Mucosa of rectum (tissue), 2 donors: ENCODE measurements around the gene P2RY14.
"Not testable (repeated sequence)": the region's sequence is repeated elsewhere in the genome, so short reads cannot be mapped to it uniquely, and the experiment has no call there.

Experiments used
- H3K27ac ChIP-seq, 2 donors: one replicate each; pipeline ENCODE4 v1.7.0; 2013; ENCODE audit warnings: inconsistent platforms in 2 of 2, low read depth in 2 of 2, low read length in 2 of 2
- H3K27me3 ChIP-seq, 2 donors: one replicate each; pipeline ENCODE4 v1.7.0; 2013; ENCODE audit warnings: low read length in 2 of 2; ENCODE audit not compliant: control insufficient read depth in 2 of 2, insufficient read depth in 2 of 2
- H3K36me3 ChIP-seq, 2 donors: one replicate each; pipeline ENCODE4 v1.7.0; 2013; ENCODE audit warnings: low read length in 2 of 2; ENCODE audit not compliant: control insufficient read depth in 2 of 2, insufficient read depth in 2 of 2
- H3K4me1 ChIP-seq, 2 donors: one replicate each; pipeline ENCODE4 v1.7.0; 2013; ENCODE audit warnings: low read length in 2 of 2, mild to moderate bottlenecking in 1 of 2; ENCODE audit not compliant: control insufficient read depth in 2 of 2, insufficient read depth in 2 of 2
- H3K4me3 ChIP-seq, 2 donors: one replicate each; pipeline ENCODE4 v1.7.0; 2013; ENCODE audit warnings: low read length in 2 of 2
- H3K9ac ChIP-seq, 2 donors: one replicate each; pipeline ENCODE4 v1.7.0; 2013; ENCODE audit warnings: low read length in 2 of 2, low read depth in 1 of 2, mild to moderate bottlenecking in 1 of 2
- H3K9me3 ChIP-seq, 2 donors: one replicate each; pipeline ENCODE4 v1.7.0; 2013; ENCODE audit warnings: low read length in 2 of 2; ENCODE audit not compliant: control insufficient read depth in 2 of 2
- donor health status: healthy.
- donor health status: Normal muscosa, but diverticular disease.

P2RY14 gene

GRCh38 chr3:151232991-151233390 is 45.4 kb downstream of the P2RY14 start:
- Histone ChIP-seq H3K9ac (no peak overlapping the region), H3K36me3 (no peaks in the 10 kb centered on the region), H3K27ac (no peak overlapping the region), H3K9me3 (no peaks in the 10 kb centered on the region), H3K27me3 (no peaks in the 10 kb centered on the region), H3K4me3 (no peak overlapping the region), H3K4me1 (peaks cover 0 to 6% of the 10 kb centered on the region in 2 donors)

GRCh38 chr3:151232403-151232802 is 45.9 kb downstream of the P2RY14 start:
- not testable (repeated sequence) for H3K27ac ChIP-seq, H3K4me1 ChIP-seq, H3K36me3 ChIP-seq

GRCh38 chr3:151230646-151231045 is 47.7 kb downstream of the P2RY14 start:
- Histone ChIP-seq H3K36me3 (no peaks in the 10 kb centered on the region), H3K4me1 (peaks cover 0 to 10% of the 10 kb centered on the region in 2 donors), H3K9me3 (no peaks in the 10 kb centered on the region), H3K27ac (no peak overlapping the region), H3K4me3 (no peak overlapping the region), H3K27me3 (no peaks in the 10 kb centered on the region), H3K9ac (no peak overlapping the region)

More at GRCh38 chr3:151232403-151232802, 45.9 kb downstream of the P2RY14 start:
- not testable (repeated sequence) for H3K27me3 ChIP-seq, H3K9ac ChIP-seq, H3K9me3 ChIP-seq, H3K4me3 ChIP-seq

- H3K36me3 ChIP-seq: no peaks in the 10 kb centered on the region
- H3K27ac ChIP-seq: peak overlapping the region in 1 of 2 donors; percentile 44
- H3K4me3 ChIP-seq: no peak overlapping the region
- H3K27me3 ChIP-seq: no peaks in the 10 kb centered on the region
- no peak overlapping the region for H3K9ac ChIP-seq
- no peaks in the 10 kb centered on the region for H3K9me3 ChIP-seq
- peaks cover 0 to 10% of the 10 kb centered on the region in 2 donors for H3K4me1 ChIP-seq
Measured at GRCh38 chr3:151228666-151229040, 49.7 kb downstream of the P2RY14 start.

GRCh38 chr3:151227807-151228665 is 50.3 kb downstream of the P2RY14 start:
- Histone ChIP-seq H3K9me3 (no peaks in the 10 kb centered on the region), H3K36me3 (no peaks in the 10 kb centered on the region), H3K27ac (peak overlapping the region; percentile 13 to 44), H3K9ac (no peak overlapping the region), H3K4me1 (peaks cover 0 to 10% of the 10 kb centered on the region in 2 donors), H3K27me3 (no peaks in the 10 kb centered on the region), H3K4me3 (no peak overlapping the region)

- Histone ChIP-seq H3K27me3 (no peaks in the 10 kb centered on the region), H3K4me1 (peaks cover 0 to 10% of the 10 kb centered on the region in 2 donors), H3K36me3 (no peaks in the 10 kb centered on the region), H3K9me3 (no peaks in the 10 kb centered on the region), H3K27ac (peak overlapping the region in 1 of 2 donors; percentile 13), H3K4me3 (no peak overlapping the region), H3K9ac (no peak overlapping the region)
Measured at GRCh38 chr3:151227266-151227806, 51.0 kb downstream of the P2RY14 start.

GRCh38 chr3:151226825-151227224 is 51.5 kb downstream of the P2RY14 start:
- Histone ChIP-seq H3K4me1 (peaks cover 0 to 10% of the 10 kb centered on the region in 2 donors), H3K36me3 (no peaks in the 10 kb centered on the region), H3K27me3 (no peaks in the 10 kb centered on the region), H3K9ac (no peak overlapping the region), H3K4me3 (no peak overlapping the region), H3K27ac (no peak overlapping the region), H3K9me3 (no peaks in the 10 kb centered on the region)

- Histone ChIP-seq H3K27me3 (no peaks in the 10 kb centered on the region), H3K27ac (no peak overlapping the region), H3K9me3 (no peaks in the 10 kb centered on the region), H3K4me1 (peaks cover 0 to 10% of the 10 kb centered on the region in 2 donors), H3K9ac (no peak overlapping the region), H3K4me3 (no peak overlapping the region), H3K36me3 (no peaks in the 10 kb centered on the region)
Measured at GRCh38 chr3:151226088-151226563, 52.2 kb downstream of the P2RY14 start.

- no peaks in the 10 kb centered on the region for H3K27me3 ChIP-seq
- H3K36me3 ChIP-seq: no peaks in the 10 kb centered on the region
- H3K9me3 ChIP-seq: no peaks in the 10 kb centered on the region
- no peak overlapping the region for H3K9ac ChIP-seq
- H3K27ac ChIP-seq: peak overlapping the region in 1 of 2 donors; percentile 11
- H3K4me1 ChIP-seq: peaks cover 0 to 4% of the 10 kb centered on the region in 2 donors
- no peak overlapping the region for H3K4me3 ChIP-seq
Measured at GRCh38 chr3:151225040-151225975, 53.0 kb downstream of the P2RY14 start.
